NB4 (cell line): ENCODE measurements around the gene EEF1A1.
"Not testable (repeated sequence)": the region's sequence is repeated elsewhere in the genome, so short reads cannot be mapped to it uniquely, and the experiment has no call there.

Experiments
- DNase-seq: peaks from one replicate; pipeline ENCODE4 v3.0.0; 2010; ENCODE audit warnings: low read depth
- H3K4me3 ChIP-seq: one replicate; pipeline ENCODE4 v1.5.1; 2011; ENCODE audit warnings: mild to moderate bottlenecking, low read depth, low read length, moderate library complexity
- MYC ChIP-seq: IDR thresholded peaks from 2 replicates; pipeline ENCODE4 v1.6.1; 2011; ENCODE audit warnings: low read depth, low read length
- POLR2A ChIP-seq: IDR thresholded peaks from 2 replicates; pipeline ENCODE4 v1.6.1; 2011; ENCODE audit warnings: mild to moderate bottlenecking; ENCODE audit not compliant: insufficient read length; ENCODE audit errors: extremely low read depth
- TF ChIP-seq, protein P1 (sequence below): IDR thresholded peaks from 2 replicates; pipeline ENCODE4 v1.6.1; 2011; ENCODE audit warnings: low read depth, low read length
- TF ChIP-seq, protein P2 (sequence below): IDR thresholded peaks from one replicate; pipeline ENCODE4 v1.5.1; 2012; ENCODE audit warnings: low read depth, low read length

EEF1A1 gene

DNA sequence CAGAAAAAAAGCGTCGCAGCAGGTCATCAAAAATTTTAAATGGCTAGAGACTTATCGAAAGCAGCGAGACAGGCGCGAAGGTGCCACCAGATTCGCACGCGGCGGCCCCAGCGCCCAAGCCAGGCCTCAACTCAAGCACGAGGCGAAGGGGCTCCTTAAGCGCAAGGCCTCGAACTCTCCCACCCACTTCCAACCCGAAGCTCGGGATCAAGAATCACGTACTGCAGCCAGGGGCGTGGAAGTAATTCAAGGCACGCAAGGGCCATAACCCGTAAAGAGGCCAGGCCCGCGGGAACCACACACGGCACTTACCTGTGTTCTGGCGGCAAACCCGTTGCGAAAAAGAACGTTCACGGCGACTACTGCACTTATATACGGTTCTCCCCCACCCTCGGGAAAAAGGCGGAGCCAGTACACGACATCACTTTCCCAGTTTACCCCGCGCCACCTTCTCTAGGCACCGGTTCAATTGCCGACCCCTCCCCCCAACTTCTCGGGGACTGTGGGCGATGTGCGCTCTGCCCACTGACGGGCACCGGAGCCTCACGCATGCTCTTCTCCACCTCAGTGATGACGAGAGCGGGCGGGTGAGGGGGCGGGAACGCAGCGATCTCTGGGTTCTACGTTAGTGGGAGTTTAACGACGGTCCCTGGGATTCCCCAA is at the start of gene EEF1A1:
Gene EEF1A1 (minus strand): TSS at position 345 of the 663 bp plus-strand sequence. CDS start 1,006 bp downstream, outside the sequence.
- H3K4me3 ChIP-seq, result peak within 1 kb of the TSS; percentile 80
- TF ChIP-seq, protein P1, sequence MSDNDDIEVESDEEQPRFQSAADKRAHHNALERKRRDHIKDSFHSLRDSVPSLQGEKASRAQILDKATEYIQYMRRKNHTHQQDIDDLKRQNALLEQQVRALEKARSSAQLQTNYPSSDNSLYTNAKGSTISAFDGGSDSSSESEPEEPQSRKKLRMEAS, result peak; percentile 62
- TF ChIP-seq MYC (peak; percentile 88), POLR2A (peak; percentile 100)
- TF ChIP-seq, protein P2, sequence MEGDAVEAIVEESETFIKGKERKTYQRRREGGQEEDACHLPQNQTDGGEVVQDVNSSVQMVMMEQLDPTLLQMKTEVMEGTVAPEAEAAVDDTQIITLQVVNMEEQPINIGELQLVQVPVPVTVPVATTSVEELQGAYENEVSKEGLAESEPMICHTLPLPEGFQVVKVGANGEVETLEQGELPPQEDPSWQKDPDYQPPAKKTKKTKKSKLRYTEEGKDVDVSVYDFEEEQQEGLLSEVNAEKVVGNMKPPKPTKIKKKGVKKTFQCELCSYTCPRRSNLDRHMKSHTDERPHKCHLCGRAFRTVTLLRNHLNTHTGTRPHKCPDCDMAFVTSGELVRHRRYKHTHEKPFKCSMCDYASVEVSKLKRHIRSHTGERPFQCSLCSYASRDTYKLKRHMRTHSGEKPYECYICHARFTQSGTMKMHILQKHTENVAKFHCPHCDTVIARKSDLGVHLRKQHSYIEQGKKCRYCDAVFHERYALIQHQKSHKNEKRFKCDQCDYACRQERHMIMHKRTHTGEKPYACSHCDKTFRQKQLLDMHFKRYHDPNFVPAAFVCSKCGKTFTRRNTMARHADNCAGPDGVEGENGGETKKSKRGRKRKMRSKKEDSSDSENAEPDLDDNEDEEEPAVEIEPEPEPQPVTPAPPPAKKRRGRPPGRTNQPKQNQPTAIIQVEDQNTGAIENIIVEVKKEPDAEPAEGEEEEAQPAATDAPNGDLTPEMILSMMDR, result no peak
- DNase-seq, result peak; percentile 100

DNA sequence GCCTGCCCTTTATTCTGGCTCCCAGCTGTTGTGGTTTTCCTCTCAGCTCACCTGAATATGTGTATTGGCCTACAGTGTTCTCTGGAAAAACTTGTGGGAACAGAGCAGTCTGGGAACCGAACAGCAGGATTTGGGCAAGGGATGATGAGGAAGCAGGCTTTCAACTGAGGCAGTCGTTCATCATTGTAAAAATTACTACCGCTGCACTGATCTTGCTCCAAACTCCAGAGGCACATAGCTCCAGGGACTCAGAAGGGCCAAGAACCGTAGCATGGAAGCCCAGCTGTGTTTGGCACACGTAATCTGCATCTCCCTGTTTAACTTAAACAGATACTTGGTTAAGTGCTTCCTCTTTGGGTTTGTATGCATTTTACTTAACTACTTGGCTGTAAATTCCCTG is 48.3 kb upstream of the EEF1A1 start:
- DNase-seq, result no peak
- TF ChIP-seq POLR2A (no peak), MYC (no peak)
- TF ChIP-seq, protein P1, result no peak
- TF ChIP-seq, protein P2, result no peak
- no peak overlapping the region for H3K4me3 ChIP-seq

DNA sequence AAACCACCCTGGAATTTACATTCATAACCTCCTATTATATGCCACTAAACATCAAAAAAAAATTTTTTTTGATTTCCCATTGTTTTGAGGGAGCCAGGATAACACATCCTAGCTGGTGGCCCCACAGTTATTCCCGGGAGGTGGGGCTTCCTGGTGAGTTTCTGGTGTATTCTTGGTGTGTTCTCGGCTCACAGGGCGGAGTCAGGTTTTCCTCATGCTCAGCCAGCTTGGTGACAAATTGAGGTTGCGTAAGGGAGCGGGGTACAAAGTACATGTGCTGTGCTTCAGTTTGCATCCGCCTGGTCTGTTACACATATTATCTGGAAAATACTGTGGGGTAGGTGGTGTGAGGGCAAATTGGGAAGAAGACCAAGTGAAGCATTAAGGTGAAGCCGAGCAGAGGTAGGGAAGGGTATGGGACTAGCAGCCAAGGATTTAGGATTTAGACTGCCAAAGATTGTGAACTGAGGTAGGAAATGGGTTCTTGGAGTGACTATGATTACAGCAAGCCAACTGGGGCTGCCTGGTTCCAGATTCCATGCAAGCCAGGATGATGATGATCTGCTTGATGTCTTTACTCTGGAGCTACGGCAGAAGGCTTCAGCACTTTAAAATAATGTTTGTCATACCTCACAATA is 46.2 kb upstream of the EEF1A1 start:
- H3K4me3 ChIP-seq, result no peak overlapping the region
- TF ChIP-seq, protein P1, result peak; percentile 85
- TF ChIP-seq, protein P2, result no peak
- TF ChIP-seq POLR2A (no peak), MYC (peak; percentile 85)
- DNase-seq, result peak; percentile 85

DNA sequence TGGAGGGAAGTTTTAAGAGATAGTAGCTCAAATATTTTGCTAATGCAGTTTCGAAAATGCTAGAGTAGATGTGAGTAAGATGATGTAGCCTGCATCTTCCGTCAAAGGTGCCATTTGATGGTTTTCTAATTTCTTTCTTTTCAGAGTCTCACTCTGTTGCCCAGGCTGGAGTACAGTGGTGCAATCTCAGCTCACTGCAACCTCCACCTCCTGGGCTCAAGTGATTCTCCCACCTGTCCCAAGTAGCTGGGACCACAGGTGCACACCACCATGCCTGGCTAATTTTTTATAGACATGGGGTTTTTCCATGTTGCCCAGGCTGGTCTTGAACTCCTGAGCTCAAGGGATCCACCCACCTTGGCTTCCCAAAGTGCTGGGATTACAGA is 45.6 kb upstream of the EEF1A1 start:
- not testable (repeated sequence) for H3K4me3 ChIP-seq, DNase-seq

DNA sequence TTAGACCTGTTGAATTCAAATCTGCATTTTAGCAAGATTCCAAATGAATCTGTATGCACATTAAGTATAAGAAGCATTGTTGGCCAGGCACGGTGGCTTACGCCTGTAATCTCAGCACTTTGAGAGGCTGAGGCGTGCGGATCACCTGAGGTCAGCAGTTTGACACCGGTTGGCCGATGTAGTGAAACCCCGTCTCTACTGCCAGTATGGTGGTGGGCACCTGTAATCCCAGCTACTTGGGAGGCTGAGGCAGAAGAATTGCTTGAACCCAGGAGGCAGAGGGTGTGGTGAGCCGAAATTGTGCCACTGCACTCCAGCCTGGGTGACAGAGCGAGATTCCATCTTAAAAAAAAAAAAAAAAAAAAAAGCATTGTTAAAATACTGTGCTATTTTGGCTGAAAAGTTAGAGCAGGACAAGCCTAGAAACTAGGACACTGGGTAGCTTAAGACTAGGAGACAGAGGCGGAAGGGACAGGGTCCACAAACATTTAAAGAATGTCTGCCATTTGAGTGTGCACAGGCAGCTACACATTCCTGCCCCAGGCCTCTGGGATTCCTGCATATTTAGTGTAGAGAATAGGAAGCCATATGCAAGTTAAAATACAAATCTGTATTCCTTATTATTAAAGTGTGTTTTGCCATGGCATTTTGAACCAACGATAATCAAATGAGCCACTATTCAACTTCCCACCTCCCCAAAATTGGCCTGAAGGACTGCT is 45.1 kb upstream of the EEF1A1 start:
- no peak overlapping the region for H3K4me3 ChIP-seq
- TF ChIP-seq POLR2A, result no peak
- no peak for TF ChIP-seq MYC
- TF ChIP-seq, protein P2, result no peak
- TF ChIP-seq, protein P1, result no peak
- no peak for DNase-seq

DNA sequence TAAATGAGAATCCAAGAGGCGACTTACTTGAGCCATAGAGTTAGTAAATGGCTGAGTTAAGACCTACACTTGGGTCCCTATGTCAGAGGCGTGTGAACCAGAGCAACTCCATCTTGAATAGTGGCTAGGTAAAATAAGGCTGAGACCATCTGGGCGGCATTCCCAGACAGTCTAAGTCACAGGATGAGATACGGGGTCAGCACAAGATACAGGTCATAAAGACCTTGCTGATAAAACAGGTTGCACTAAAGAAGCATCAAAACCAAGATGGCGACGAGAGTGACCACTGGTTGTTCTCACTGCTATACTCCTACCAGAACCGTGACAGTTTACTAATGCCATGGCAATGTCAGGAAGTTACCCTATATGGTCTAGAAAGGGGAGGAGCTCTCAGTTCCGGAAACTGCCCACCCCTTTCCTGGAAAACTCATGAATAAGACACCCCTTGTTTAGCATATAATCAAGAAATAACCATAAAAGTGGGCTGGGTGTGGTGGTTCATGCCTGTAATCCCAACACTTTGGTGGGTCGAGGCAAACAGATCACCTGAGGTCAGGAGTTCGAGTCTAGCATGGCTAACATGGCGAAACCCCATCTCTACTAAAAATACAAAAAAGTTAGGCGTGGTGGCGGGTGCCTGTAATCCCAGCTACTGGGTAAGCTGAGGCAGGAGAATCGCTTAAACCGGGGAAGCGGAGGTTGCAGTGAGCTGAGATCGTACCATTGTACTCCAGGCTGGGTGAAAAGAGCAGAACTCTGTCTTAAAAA is 43.9 kb upstream of the EEF1A1 start:
- TF ChIP-seq POLR2A, result no peak
- TF ChIP-seq, protein P2, result no peak
- no peak for TF ChIP-seq MYC
- TF ChIP-seq, protein P1, result no peak
- no peak overlapping the region for H3K4me3 ChIP-seq
- DNase-seq, result no peak
